IPS DF 4.7 (cell line): ENCODE data around the gene TEX22.

ENCODE experiments used
- DNase-seq: peaks from one replicate; pipeline ENCODE4 v3.0.0-alpha.2; 2013; ENCODE audit warnings: low spot score; ENCODE audit errors: extremely low read depth

Gene TEX22

DNA sequence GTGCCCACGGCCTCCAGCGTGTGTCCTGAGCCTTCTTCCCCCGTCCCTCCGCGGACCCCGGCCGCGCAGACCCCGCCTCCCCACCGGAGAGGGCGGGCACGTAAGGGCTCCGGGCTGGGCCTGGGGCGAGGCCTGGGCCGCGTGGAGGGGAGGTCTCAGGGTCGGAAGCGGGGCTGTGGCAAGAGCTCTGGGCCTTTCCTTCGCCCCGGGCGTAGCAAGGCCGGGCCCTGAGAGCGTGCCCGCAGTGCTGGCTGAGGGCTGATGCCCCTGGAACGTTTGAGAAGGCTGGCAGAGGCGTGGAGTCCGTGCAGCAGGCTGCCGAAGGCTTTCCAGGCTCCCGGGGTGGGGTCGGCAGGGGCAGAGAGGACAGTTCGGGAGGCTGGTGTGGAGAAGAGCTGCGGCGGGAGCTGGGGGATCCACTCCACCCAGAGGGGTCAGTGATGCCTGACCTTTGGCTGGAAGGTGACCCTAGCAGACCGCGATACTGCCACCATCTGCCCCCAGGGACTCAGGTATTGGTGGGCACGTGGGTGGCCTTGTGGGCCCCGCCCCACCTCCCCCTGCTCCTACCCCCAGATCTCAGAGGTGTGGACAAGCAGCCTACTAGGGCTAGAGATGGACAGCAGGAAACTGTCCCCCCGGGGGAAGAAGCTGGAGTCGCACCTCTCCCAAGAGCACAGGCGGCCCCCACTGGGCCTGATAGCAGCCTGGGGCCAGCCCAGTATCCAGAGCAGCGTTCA is 558 bp downstream of the TEX22 start:
- no peak for DNase-seq

DNA sequence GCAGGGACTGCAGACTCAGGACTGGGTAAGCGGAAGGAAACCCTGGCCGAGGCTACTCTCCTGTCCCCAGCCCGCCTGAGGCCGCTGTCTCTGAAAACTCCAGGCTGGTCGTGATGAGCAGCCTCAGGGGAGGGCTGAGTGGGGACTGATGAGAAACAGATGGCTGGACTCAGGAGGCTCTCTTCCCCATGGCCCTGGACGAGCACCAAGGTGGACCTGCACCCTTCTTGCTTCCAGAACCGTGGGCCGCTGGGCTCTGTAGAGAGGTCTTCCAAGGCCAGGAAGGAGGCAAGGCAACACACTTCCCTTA is 1.1 kb downstream of the TEX22 start:
- DNase-seq, result no peak

DNA sequence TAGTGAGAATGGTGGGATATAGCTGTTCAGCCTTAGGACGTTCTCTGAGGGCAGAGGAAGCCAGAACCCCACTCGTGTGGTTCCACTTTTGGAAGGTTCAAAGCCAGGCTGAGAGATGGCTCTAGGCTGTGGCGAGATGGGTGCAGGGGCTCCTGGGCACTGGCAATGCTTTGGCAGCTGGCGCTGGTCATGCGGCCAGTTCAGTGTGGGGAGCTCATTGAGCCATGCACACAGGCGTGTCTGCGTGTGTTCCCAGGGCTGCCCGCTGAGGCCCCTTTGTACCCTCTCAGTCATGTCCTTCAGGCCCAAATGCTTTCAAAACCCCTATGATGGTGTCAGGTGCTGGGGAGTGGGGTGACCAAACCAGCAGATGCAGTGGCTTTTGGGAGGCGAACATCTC is 1.7 kb downstream of the TEX22 start:
- no peak for DNase-seq

DNA sequence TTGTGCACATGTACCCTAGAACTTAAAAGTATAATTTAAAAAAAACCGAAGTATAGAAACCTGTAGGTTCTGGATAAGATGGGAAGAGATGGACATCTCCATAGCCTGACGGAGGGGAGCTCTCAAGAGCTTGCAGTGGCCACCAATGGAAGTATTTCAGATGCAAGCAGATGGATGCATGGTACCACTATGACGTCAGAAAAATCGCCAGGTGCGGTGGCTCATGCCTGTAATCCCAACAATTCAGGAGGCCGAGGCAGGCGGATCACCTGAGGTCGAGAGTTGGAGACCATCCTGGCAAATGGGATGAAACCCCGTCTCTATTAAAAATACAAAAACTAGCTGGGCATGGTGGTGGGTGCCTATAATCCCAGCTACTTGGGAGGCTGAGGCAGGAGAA is 3.4 kb downstream of the TEX22 start:
- DNase-seq, result no peak

DNA sequence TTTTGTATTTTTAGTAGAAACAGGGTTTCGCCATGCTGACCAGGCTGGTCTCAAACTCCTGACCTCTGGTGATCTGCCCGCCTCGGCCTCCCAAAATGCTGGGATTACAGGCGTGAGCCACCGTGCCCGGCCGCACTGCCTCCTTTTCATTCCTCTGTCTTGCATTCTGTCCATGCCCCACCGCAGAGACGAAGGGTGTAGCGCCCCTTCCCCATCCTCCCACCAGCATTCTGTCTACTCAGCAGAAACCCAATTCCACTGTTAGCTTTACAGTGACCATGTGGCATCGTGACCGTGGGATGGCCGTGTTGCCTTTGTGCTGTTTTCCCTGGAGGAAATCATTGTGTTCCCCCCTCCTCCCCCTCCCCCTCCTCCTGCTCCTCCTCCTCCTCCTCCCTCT is 10.3 kb downstream of the TEX22 start:
- DNase-seq, result no peak

DNA sequence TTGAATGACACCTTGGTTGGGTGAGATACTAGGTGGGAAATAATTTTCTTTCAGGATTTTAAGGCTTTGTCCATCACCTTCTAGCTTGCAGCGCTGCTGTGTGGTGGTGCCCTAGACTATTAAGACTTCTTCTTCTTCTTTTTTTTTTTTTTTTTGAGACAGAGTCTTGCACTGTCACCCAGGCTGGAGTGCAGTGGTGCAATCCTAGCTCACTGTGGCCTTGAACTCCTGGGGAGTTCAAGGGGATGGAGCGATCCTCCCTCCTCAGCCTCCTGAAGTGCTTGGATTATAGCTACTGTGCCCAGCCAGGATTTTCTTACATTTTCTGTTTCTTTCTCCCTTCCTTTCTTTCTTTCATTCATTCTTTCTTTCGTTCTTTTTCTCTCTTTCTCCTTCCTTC is 11.0 kb downstream of the TEX22 start:
- DNase-seq, result no peak

DNA sequence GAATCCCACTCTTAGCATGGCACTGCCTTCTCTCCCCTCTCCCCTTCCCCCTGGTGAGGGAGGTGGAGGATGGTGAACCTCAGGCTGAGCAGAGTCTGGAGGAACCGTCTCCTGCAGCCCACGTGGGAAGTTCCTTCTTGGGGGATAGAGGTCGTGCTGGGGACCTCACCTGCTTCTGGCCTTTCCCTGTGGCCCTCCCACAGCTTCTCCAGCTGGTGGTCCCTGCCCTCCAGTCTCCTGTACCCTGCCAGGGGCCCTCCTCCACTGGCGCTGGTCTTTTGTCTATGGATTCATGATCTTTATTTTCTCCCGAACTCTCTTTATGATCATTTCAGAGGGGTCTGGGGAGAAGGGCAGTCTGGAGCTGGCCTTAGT is 12.3 kb downstream of the TEX22 start:
- DNase-seq, result no peak

DNA sequence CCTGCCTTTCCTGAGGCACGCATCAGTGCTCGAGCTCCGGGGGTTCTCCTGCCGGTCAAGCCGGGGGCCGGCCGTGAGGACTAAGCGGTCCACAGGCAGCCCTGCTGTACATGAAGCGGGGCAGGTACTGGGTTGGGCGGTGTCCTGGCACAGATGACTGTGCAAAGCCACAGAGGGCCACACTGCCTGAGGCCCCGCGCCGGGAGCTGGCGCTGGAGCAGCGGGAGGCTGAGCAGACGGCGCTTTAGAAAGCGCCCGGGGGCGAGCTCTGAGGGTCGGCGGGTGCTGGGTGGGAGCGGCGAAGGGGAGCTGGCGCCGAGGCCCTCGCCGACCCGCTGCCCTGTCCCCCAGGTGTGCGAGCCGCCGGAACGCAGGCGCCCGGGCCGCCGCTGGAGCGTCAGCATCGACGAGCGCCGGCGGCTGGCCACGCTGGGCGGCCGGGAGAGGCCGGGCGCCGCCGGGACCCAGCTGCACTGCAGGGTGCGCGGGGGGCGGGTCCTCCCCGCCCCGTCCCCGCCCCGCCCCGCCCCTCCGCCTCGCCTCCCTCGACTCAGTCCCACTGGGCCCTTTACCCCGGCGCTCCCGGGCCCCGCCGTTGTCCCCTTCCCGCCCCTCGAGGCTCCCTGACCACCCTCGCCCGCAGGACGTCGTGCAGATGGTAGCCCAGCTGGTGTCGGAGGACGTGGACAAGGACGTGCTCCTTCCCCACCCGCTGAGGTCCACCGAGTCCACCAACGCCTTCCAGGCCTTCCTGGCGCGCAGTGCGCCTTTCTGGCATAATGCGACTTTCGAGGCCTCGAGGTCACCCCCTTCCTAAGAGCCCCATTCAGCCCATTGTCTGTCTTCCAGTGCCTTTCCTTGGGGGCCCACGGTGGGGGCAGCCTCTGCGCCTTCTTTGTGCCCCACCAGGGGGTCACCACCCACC is 12.9 kb downstream of the TEX22 start:
- no peak for DNase-seq

DNA sequence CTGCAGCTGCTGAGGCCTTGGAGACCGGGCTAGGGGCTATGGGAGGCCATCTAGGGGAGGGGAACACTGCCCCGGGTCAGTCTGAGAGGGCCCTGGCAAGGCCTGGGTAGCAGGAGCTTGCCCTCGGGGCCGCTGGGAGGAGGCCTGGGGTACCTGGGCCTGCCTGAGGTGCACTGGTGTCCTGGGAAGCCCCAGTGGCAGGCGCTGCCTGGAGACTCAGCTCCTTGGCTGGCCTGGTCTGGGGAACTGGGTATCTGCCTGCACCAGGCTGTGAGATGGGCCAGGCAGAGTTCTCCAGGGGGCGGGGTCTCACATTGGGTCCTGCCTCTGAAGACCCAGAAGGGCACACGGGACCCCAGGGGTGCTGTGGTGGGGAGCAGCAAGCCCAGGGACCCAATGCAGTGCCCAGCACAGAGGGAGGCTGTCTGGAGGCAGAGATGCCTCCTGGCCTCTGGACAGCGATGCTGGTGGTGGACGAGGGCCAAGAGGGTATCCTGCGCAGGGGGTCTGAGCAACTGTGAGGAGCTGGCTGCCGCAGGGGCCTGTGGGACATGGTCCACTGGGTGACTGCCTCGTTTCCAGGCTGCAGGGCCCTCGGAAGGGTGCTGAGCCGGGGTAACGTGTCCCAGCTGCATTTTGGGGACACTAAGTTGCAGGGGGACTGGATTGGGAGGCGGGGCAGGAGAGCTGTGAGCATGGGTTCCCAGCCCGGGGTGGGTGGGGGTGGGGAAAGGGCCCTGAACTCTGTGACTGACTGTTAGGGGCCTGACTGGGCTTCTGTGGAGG is 13.8 kb downstream of the TEX22 start:
- no peak for DNase-seq

DNA sequence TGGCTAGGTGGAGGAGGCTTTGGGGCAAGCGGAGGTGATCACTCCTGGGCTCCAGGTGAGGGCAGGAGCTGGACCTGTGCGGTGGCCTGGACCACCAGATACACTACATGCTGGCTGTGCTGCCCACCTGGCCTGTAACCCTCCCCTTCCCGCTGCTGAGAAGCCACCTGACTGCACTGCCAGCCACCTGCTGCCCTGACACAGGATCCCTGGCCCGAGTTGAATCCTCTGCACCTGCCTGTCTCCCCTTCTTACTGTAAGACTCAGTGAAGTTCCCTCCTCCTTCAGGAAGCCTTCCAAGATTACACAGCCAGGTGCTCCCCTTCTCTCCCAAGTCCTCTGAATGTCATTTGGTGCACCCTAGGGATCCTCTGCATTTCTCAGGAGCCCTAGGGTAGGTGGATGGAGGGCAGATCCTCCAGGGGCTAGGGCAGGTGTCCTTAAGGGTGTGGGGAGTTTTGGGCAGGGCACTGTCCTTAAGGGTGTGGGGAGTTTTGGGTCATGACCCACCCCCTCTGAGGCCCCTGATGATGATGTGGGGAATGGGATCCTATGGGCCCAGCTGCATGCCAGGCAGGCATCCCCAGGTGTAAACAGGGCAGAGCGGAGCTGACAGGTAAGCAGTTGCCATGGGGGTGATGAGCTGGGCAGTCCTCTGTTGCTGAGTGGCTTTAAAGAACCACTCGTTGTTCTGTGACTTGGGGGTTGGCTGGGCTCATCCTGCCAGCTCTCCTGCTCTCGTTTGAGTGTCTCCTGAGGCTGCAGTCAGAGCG is 14.6 kb downstream of the TEX22 start:
- no peak for DNase-seq

DNA sequence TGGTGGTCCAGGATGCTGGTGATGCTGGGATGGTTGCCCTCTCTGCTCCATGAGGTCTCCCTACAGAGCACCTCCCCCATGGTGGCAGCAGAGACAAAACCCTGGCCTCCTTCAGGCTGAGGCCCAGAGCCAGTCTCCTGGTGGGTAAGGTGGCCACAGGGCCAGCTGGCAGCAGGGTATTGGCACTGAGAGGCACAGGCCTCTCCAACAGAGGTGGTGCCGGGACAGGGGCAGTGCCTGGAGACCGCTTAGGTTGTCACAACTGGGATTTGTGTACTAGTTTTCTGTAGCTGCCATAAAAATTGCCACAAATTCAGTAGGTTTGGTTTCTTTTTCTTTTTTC is 15.2 kb downstream of the TEX22 start:
- no peak for DNase-seq

DNA sequence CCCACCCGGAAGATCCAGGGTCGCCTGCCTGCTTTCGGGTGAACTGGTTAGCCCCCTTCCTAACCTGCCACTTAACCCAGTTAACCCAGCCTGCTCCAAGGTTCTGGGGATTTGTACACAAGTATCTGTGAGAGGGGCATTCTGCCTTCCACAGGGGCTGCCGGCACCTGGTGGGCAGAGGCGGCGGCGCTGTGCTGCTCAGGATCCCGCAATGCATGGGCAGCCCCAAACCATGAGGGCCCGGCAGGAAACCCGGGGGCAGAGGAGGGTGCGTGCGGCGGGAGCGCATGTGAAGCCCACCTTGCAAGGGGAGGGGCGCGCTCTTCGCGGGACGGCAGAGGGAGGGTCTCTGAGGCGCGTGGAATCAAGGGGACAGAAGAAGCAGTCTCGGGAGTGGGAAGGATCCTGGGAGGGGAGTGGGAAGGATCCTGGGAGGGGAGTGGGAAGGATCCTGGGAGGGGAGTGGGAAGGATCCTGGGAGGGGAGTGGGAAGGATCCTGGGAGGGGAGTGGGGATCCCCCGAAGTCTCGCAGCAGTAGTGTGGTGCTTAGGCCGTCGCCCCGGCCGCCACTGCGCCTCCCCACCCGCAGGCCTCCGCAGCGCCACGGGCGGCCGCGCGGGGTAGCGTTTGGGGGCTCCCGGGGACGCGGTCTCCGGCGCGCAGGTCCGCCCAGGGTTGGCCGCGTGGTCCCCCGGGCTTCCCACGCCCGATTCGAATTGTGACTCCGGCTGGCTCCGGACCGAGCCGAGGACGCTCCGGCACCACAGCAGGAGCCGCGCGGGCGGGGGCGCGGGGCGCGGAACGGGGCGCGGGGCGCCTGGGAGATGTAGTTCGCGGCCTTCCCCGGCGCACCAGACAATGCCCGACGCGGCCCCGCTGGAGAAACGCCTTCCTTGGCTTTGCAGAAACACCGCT is 16.4 kb downstream of the TEX22 start:
- DNase-seq, result no peak

DNA sequence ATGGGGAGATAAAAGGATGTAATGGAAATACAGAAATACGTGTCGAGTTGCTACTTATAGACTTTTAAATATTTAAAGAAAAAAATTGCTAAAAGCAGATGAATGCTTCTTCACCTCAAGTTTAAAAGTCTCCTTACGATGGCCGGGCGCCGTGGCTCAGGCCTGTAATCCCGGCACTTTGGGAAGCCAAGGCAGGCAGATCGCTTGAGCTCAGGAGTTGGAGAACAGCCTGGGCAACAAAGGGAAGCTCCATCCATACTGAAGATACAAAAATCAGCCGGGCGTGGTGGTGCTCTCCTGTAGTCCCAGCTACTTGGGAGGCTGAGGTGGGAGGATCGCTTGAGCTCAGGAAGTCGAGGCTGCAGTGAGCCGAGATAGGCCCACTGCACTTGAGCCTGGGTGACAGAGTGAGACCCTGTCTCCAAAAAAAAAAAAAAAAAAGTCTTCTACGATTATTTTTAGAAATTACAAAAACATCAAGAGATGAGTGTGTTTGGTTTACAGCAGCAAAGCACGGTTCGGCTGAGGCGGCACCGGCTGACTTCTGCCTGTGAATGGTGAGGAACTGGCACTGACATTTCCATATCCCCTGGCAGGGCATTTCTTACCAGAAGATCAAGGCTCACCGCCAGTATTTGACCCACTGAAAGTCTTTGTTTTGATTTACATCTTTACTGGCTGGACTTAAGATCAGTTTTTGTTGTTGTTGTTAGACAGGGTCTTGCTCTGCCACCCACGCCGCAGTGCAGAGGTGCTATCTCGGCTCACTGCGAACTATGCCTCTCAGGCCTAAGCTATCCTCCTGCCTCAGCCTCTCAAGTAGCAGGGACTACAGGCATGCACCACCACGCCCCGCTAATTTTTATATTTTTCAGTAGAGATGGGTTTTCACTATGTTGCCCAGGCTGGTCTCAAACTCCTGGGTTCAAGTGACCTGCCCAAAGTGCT is 17.4 kb downstream of the TEX22 start:
- DNase-seq, result no peak

DNA sequence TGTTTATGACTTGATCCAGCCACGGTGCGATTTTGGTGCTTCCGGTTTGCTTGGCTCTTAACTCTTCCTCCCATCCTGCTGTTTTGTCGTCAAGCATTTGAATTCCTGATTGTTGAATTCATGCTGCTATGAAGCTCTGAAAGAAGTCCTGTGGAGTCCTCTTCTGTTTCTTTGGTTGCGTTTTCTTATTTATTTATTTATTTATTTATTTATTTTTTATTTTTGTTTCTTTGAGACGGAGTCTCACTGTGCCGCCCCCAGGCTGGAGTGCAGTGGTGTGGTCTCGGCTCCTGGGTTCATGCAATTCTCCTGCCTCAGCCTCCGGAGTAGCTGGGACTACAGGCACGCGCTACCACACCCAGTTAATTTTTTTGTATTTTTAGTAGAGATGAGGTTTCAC is 18.3 kb downstream of the TEX22 start:
- no peak for DNase-seq

DNA sequence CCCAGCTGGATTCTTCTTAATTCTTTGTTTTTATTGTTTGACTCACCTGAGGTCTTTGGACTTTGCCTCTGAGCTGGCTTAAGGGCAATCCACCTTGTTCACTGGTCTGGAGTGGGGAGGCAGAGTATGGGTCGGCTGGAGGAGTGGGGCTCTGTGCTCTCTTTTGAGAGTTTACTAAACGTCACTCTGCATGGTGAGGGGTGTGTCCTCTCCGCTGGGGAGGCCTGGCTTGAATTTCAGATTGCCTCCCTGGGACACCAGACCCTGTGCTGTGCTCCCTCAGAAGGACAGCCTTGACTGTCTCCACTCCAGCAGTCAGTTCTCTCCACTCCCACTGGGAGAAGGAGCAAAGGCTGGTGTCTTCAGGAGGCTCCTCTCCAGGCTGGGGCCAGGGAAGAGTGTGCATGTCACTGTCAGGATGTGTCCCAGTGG is 19.4 kb downstream of the TEX22 start:
- DNase-seq, result no peak

DNA sequence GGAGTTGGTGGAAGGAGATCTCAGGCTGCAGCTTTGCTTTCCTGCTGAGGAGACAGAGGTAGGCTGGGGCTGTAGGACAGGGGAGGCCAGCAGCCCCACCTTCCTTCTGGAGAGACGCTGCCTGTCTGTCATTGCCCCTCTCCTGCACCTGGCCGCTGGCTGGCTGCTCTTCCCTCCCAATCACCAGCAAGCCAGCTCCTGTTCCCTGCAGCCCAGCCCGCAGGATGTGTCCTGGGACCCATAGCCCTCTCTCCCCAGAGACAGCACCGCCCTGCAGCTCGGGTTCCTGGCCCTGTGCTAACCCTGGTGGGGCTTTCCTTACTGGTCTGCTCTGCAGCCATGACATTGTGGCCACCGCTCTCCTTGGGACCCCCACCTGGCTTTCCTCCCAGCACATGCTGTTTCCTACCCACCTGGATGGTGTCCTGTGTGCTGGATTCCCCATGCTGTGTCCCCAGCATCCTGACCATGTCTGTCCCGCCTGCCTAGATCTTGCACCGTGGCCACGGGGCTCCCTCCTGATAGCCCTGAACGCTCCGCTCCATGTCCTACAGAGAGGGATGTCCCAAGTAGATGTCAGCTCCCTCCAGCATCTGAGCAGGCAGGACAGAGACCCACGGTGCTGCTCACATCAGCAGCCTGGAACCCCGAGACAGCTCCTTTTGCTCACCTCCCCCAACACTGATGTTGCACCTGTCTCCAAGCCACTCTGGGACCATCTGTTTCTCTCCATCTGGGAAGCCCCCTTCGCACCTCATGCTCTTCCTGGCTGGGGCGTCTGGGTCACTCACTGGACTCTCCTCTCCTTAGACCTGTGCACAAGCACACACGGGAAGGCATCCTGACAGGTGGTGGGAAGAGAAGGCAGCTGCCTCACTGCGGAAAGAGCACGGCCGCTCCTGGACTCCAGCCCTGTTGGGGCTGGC is 20.2 kb downstream of the TEX22 start:
- no peak for DNase-seq

DNA sequence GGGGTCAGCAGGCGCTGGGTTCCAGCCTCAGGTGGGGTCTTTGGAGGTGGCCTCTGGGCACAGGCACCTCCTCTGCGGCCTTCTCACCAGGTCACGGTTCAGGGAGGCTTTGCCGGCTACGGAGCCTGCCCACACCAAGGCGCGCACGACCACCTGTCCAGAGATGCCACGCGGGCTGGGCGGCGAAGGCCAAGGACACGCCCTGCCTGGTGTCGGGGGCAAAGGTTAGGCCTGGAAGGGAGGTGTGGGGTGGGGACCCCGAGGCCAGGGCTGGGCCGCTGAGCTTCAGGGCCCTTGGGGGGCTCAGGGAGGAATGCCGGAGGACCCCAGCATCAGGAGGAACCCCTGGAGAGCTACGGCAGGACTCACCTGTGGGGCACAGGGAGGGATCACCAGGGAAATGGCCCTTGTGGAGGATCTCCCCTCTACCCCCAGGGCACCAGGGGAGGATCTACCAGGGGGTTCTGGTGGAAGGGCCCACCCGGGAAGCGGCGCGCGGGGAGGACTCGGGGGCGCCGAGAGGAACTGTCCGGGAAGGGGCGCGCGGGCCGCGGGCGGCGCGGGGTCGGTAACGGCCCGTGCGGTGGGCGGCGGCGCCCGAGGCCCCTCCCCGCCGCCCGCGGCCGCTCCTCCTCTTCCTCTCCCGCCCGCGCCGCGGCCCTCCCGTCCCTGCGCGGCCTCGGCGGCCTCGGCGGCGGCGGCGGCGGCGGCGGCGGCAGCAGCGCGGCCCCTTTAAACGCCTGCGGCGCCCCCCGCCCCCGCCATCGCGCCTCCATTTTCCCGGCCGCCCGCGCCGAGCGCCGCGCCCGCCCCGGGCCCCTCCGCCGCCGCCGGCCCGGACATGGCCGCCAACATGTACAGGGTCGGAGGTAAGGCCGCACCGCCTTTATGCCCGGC is 21.1 kb downstream of the TEX22 start, which contains the start of gene MTA1:
TSS of gene MTA1 (plus strand) at position 633 of the 897 bp plus-strand sequence. CDS start at position 842, 209 bp downstream.
- no peak for DNase-seq
